ENCODE results near the gene PRDM5. TPM values are rescaled to one million over a fixed set of nuclear protein-coding genes. Genes with fewer than 3 reads are reported as not detected.

Gene PRDM5
- total RNA-seq, 1 donor from 2014 or later, result 12.2 TPM

DNA sequence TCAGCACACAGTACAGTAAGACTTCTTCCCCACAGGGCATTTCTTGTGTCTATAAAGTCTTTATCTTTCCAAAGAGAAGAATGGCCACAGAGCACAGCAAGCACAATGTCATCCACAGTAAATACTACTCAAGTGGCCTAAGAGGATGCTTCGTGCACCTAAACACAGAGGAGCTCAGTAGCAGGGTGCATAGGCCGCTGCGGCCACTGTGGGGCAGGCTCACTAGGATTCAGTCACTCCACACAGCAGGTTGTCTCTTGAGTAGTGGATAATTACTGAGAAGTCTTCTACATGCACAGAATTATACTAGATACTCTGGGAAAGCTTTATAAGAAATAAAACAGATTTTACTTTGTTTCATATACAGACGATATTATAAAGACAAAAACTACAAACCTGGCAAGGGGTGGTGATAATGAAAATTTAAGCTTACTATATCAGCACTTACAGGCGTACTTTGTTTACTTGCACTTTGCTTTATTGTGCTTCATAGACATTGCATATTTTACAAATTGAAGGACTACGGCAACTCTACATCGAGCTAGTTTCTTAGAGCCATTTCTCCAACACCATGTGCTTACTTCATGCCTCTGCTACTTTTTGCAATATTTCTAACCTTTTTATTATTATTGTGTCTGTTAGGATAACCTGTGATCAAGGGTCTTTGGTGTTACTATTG is 78.5 kb downstream of the PRDM5 start:
- H3K4me3 ChIP-seq, result no peak overlapping the region
- no peaks in the 10 kb centered on the region for H3K9me3 ChIP-seq (replicated peaks)
- H3K36me3 ChIP-seq, result peaks cover under 1% of the 10 kb centered on the region
- intact Hi-C loops (cut with micrococcal nuclease), result no loop called here
- H3K4me1 ChIP-seq, result peaks cover 21% of the 10 kb centered on the region
- TF ChIP-seq, protein P1, sequence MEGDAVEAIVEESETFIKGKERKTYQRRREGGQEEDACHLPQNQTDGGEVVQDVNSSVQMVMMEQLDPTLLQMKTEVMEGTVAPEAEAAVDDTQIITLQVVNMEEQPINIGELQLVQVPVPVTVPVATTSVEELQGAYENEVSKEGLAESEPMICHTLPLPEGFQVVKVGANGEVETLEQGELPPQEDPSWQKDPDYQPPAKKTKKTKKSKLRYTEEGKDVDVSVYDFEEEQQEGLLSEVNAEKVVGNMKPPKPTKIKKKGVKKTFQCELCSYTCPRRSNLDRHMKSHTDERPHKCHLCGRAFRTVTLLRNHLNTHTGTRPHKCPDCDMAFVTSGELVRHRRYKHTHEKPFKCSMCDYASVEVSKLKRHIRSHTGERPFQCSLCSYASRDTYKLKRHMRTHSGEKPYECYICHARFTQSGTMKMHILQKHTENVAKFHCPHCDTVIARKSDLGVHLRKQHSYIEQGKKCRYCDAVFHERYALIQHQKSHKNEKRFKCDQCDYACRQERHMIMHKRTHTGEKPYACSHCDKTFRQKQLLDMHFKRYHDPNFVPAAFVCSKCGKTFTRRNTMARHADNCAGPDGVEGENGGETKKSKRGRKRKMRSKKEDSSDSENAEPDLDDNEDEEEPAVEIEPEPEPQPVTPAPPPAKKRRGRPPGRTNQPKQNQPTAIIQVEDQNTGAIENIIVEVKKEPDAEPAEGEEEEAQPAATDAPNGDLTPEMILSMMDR (IDR thresholded peaks at IDR 0.05; ENCODE audit: borderline replicate concordance), result peak; percentile 60
- peak; percentile 16 for DNase-seq
- H3K27me3 ChIP-seq (ENCODE audit: low read depth), result no peaks in the 10 kb centered on the region
- no peak overlapping the region for H3K27ac ChIP-seq (replicated peaks)

DNA sequence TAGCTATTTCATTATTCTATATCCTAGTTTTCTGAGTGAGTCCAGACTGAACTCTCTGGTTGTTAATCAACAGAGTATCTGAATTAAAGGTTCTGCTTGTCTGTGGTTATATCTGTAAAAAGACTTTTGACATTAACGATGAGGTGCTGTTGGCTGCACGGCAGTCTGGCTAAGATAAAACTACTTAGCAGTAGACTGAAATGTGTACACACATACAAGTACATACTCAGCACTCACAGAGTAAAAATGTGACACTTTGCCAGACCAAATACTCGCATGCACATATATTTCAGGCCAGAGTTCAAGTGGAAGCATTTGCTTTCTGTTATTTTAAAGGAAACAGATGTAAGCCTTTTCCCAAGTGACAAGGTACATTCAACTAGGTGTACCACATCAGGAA is 80.5 kb downstream of the PRDM5 start:
- Histone ChIP-seq H3K4me1 (peaks cover 18% of the 10 kb centered on the region), H3K9me3 (replicated peaks) (no peaks in the 10 kb centered on the region), H3K27me3 (ENCODE audit: low read depth) (no peaks in the 10 kb centered on the region), H3K4me3 (no peak overlapping the region), H3K27ac (replicated peaks) (no peak overlapping the region), H3K36me3 (peaks cover 7% of the 10 kb centered on the region)
- TF ChIP-seq, protein P1 (IDR thresholded peaks at IDR 0.05; ENCODE audit: borderline replicate concordance), result no peak
- DNase-seq, result no peak
- intact Hi-C loops (cut with micrococcal nuclease), result no loop called here

DNA sequence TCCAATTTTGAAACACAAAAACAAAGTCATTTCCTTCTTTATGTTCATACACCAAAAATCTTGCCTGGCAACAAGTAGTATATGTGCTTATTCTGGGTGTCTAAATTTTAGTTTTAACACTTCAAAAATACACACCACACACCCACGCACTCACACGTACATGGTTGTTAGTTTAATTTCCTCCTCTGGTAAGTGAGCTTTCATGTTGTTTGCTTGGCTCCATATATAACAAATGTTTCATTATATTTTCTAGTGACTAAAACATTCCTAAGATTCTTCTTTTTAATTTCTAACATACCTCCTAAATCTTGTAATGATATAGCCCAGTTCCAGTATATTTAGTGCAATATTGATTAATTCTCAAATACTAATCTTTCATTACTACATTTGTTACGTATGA is 80.9 kb downstream of the PRDM5 start:
- Histone ChIP-seq H3K27ac (replicated peaks) (no peak overlapping the region), H3K4me3 (no peak overlapping the region), H3K9me3 (replicated peaks) (no peaks in the 10 kb centered on the region), H3K36me3 (peaks cover 7% of the 10 kb centered on the region), H3K4me1 (peaks cover 18% of the 10 kb centered on the region), H3K27me3 (ENCODE audit: low read depth) (no peaks in the 10 kb centered on the region)
- intact Hi-C loops (cut with micrococcal nuclease), result no loop called here
- DNase-seq, result no peak
- TF ChIP-seq, protein P1 (IDR thresholded peaks at IDR 0.05; ENCODE audit: borderline replicate concordance), result no peak

DNA sequence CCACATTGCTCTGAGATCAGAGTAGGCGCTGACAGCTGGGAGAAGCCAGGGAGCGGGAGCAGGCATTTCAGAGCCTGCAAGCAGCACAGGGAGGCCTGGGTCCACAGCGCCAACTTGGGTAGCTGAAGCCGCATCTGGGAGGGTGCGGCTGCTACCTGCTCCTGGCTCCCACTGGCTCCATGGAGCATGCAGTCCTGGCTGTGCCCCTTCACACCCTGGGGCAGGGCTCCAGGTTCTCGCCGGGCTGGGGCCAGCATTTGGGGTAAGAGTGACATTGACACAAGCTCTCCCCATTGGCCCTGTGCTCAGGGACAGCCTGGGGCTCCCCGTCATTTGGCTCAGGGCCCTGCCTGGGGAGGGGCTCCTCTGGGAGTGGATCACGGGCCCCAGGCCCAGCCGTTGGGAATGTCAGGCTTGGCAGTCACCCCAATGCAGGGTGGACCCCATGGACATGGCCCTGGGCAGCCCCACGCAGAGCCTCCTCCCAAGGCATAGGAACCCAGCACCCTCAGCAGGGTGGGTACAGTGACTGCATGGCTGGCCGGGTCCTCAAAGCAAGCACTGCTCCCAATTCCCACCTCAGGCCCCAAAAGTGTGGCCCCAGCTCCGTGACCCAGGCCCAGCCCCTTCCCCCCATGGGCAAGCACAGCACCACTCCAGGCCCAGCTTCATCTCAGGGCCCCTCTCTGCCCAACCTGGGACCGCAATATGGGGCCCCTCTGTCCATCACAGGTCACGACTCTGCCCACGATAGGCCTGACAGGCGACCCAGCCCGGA is 82.4 kb downstream of the PRDM5 start:
- Histone ChIP-seq H3K9me3 (replicated peaks) (no peaks in the 10 kb centered on the region), H3K4me3 (no peak overlapping the region), H3K27me3 (ENCODE audit: low read depth) (no peaks in the 10 kb centered on the region), H3K36me3 (peaks cover 7% of the 10 kb centered on the region), H3K4me1 (peaks cover 18% of the 10 kb centered on the region), H3K27ac (replicated peaks) (no peak overlapping the region)
- intact Hi-C loops (cut with micrococcal nuclease), result no loop called here
- peak; percentile 19 for DNase-seq
- TF ChIP-seq, protein P1 (IDR thresholded peaks at IDR 0.05; ENCODE audit: borderline replicate concordance), result no peak

- peaks cover 6% of the 10 kb centered on the region for H3K9me3 ChIP-seq (replicated peaks)
- no peak overlapping the region for H3K4me3 ChIP-seq
- DNase-seq, result no peak
- intact Hi-C loops (cut with micrococcal nuclease), result no loop called here
- H3K4me1 ChIP-seq, result peaks cover 18% of the 10 kb centered on the region
- H3K27ac ChIP-seq (replicated peaks), result no peak overlapping the region
- H3K36me3 ChIP-seq, result peaks cover 10% of the 10 kb centered on the region
- H3K27me3 ChIP-seq (ENCODE audit: low read depth), result no peaks in the 10 kb centered on the region
- TF ChIP-seq, protein P1 (IDR thresholded peaks at IDR 0.05; ENCODE audit: borderline replicate concordance), result no peak
Observed at GRCh38 chr4:120839334-120839973, 83.1 kb downstream of the PRDM5 start.

Data from left ventricle myocardium inferior (tissue), 1 donor.